HuH-7 (cell line): ENCODE measurements around the gene UBC.
"Not testable (repeated sequence)": the region's sequence is repeated elsewhere in the genome, so short reads cannot be mapped to it uniquely, and the experiment has no call there.

Source experiments
- DNase-seq: peaks from one replicate; pipeline ENCODE4 v3.0.0; 2011; ENCODE audit warnings: low spot score

The UBC gene

GRCh38 chr12:124930586-124930985 lies 16.1 kb upstream of the UBC start:
- no peak for DNase-seq

GRCh38 chr12:124929649-124930419 lies 15.4 kb upstream of the UBC start:
- no peak for DNase-seq

- DNase-seq, result no peak
These were observed 14.6 kb upstream of the UBC start for GRCh38 chr12:124928912-124929530.

- DNase-seq, result no peak
These were observed 13.9 kb upstream of the UBC start for GRCh38 chr12:124928095-124928911.

- no peak for DNase-seq
These were observed 13.0 kb upstream of the UBC start for GRCh38 chr12:124927201-124928094.

GRCh38 chr12:124925782-124926181 lies 11.3 kb upstream of the UBC start:
- DNase-seq, result not testable (repeated sequence)

GRCh38 chr12:124925117-124925516 lies 10.7 kb upstream of the UBC start:
- no peak for DNase-seq

GRCh38 chr12:124923905-124924734 lies 9.7 kb upstream of the UBC start:
- no peak for DNase-seq

- no peak for DNase-seq
These were observed 7.0 kb upstream of the UBC start for GRCh38 chr12:124921200-124922031.

- no peak for DNase-seq
These were observed 6.0 kb upstream of the UBC start for GRCh38 chr12:124920353-124920935.

GRCh38 chr12:124919521-124920352 lies 5.3 kb upstream of the UBC start:
- no peak for DNase-seq

- DNase-seq, result not testable (repeated sequence)
These were observed 4.2 kb upstream of the UBC start for GRCh38 chr12:124918622-124918988.

- DNase-seq, result no peak
These were observed 3.6 kb upstream of the UBC start for GRCh38 chr12:124917841-124918621.

GRCh38 chr12:124917135-124917840 lies 2.8 kb upstream of the UBC start:
- DNase-seq, result no peak

- no peak for DNase-seq
These were observed 2.1 kb upstream of the UBC start for GRCh38 chr12:124916374-124917134.
